Naive B cell (primary cell): ENCODE results near the gene F13A1. TPM values are rescaled to one million over a fixed set of nuclear protein-coding genes. Genes with fewer than 3 reads are reported as not detected.
A peak's percentile ranks its signal among the peaks of the same experiment; 100 is the strongest.

Source experiments
- ATAC-seq, 2 donors: fragments of 150-1000 bp; cut with Tn5 transposase; 2 replicates each; pipeline ENCODE4 v1.10.0; 2021; ENCODE audit warnings: low read depth in 2 of 2, mild to moderate bottlenecking in 2 of 2, moderate library complexity in 2 of 2
- DNase-seq: peaks from one replicate; pipeline ENCODE4 v3.0.0; 2022
- H3K27ac Mint-ChIP-seq, 6 donors: one replicate each; pipeline ENCODE4 v1.8.0; 2020 to 2022; ENCODE audit warnings: mild to moderate bottlenecking in 6 of 6, mixed read lengths in 6 of 6, moderate library complexity in 5 of 6, inconsistent platforms in 2 of 6
- H3K27me3 Mint-ChIP-seq, 3 donors: one replicate each; pipeline ENCODE4 v1.8.0; 2021 to 2022; ENCODE audit warnings: mixed read lengths in 3 of 3, mild to moderate bottlenecking in 1 of 3
- H3K36me3 Mint-ChIP-seq, 2 donors: one replicate each; pipeline ENCODE4 v1.8.0; 2020 to 2022; ENCODE audit warnings: mixed read lengths in 2 of 2, inconsistent platforms in 1 of 2, mild to moderate bottlenecking in 1 of 2
- H3K4me1 Mint-ChIP-seq, 3 donors: one replicate each; pipeline ENCODE4 v1.8.0; 2020 to 2022; ENCODE audit warnings: mixed read lengths in 3 of 3, inconsistent platforms in 1 of 3, mild to moderate bottlenecking in 1 of 3, moderate library complexity in 1 of 3
- H3K4me3 Mint-ChIP-seq, 8 donors: one replicate each; pipeline ENCODE4 v1.8.0; 2020 to 2022; ENCODE audit warnings: mild to moderate bottlenecking in 8 of 8, mixed read lengths in 8 of 8, moderate library complexity in 8 of 8, inconsistent platforms in 2 of 8
- H3K9me3 Mint-ChIP-seq, 7 donors: one replicate each; pipeline ENCODE4 v1.8.0; 2020 to 2022; ENCODE audit warnings: mixed read lengths in 7 of 7, mild to moderate bottlenecking in 5 of 7, inconsistent platforms in 2 of 7, moderate library complexity in 1 of 7
- polyA plus RNA-seq, 6 donors: library from polyadenylated mRNA; unstranded; fragments of 300-500 nt; fragmentation: Illumina TruSeq; gene quantifications; one replicate each; pipeline ENCODE4 v1.2.3, GENCODE V29; 2021; ENCODE audit warnings: low read depth in 6 of 6

The F13A1 gene
- polyA plus RNA-seq, 6 donors from 2014 or later, result 3.3 to 9.0 (median 6.6) TPM

- H3K9me3 Mint-ChIP-seq, result peaks cover 0 to 7% (median 4%) of the 10 kb centered on the region in 7 donors
- DNase-seq (no peak), ATAC-seq (no peak)
- H3K4me1 Mint-ChIP-seq, result no peaks in the 10 kb centered on the region
- H3K4me3 Mint-ChIP-seq, result no peak overlapping the region
- H3K27ac Mint-ChIP-seq, result no peak overlapping the region
- no peaks in the 10 kb centered on the region for H3K36me3 Mint-ChIP-seq
- peaks cover 35 to 52% (median 49%) of the 10 kb centered on the region in 3 donors for H3K27me3 Mint-ChIP-seq
Measured at GRCh38 chr6:6225885-6226529, 94.5 kb downstream of the F13A1 start.

GRCh38 chr6:6224933-6225486, 95.5 kb downstream of the F13A1 start:
- H3K9me3 Mint-ChIP-seq, result peaks cover 0 to 5% (median 0%) of the 10 kb centered on the region in 7 donors

GRCh38 chr6:6221787-6222535, 98.5 kb downstream of the F13A1 start:
- Mint-ChIP-seq H3K4me1 (no peaks in the 10 kb centered on the region), H3K4me3 (no peak overlapping the region), H3K9me3 (peaks cover 0 to 5% (median 0%) of the 10 kb centered on the region in 7 donors), H3K36me3 (no peaks in the 10 kb centered on the region), H3K27me3 (peaks cover 15 to 38% (median 35%) of the 10 kb centered on the region in 3 donors), H3K27ac (no peak overlapping the region)
- ATAC-seq (no peak), DNase-seq (no peak)

More at GRCh38 chr6:6224933-6225486, 95.5 kb downstream of the F13A1 start:
- no peak for ATAC-seq
- no peak overlapping the region for H3K27ac Mint-ChIP-seq
- no peak overlapping the region for H3K4me3 Mint-ChIP-seq
- no peaks in the 10 kb centered on the region for H3K36me3 Mint-ChIP-seq
- no peaks in the 10 kb centered on the region for H3K4me1 Mint-ChIP-seq
- no peak for DNase-seq
- peaks cover 31 to 46% (median 46%) of the 10 kb centered on the region in 3 donors for H3K27me3 Mint-ChIP-seq

- Mint-ChIP-seq H3K4me3 (no peak overlapping the region), H3K36me3 (no peaks in the 10 kb centered on the region), H3K27ac (no peak overlapping the region), H3K27me3 (peaks cover 9 to 27% (median 23%) of the 10 kb centered on the region in 3 donors), H3K4me1 (no peaks in the 10 kb centered on the region), H3K9me3 (peaks cover 0 to 3% (median 0%) of the 10 kb centered on the region in 7 donors)
- ATAC-seq (no peak), DNase-seq (no peak)
Measured at GRCh38 chr6:6220718-6221117, 99.7 kb downstream of the F13A1 start.

- no peak for ATAC-seq
- Mint-ChIP-seq H3K36me3 (no peaks in the 10 kb centered on the region), H3K27me3 (peaks cover 6 to 19% (median 13%) of the 10 kb centered on the region in 3 donors), H3K4me1 (no peaks in the 10 kb centered on the region), H3K27ac (peak overlapping the region in 2 of 6 donors; percentile 46 to 60), H3K9me3 (peaks cover 0 to 3% (median 0%) of the 10 kb centered on the region in 7 donors), H3K4me3 (no peak overlapping the region)
- DNase-seq, result no peak
Measured at GRCh38 chr6:6219716-6220115, 100.7 kb downstream of the F13A1 start.

GRCh38 chr6:6218759-6219085, 101.7 kb downstream of the F13A1 start:
- Mint-ChIP-seq H3K4me3 (no peak overlapping the region), H3K36me3 (no peaks in the 10 kb centered on the region), H3K27me3 (peaks cover 4 to 16% (median 8%) of the 10 kb centered on the region in 3 donors), H3K4me1 (no peaks in the 10 kb centered on the region), H3K27ac (no peak overlapping the region), H3K9me3 (peaks cover 0 to 3% (median 0%) of the 10 kb centered on the region in 7 donors)
- no peak for DNase-seq
- no peak for ATAC-seq

- no peak for ATAC-seq
- Mint-ChIP-seq H3K4me1 (no peaks in the 10 kb centered on the region), H3K9me3 (peaks cover 0 to 3% (median 0%) of the 10 kb centered on the region in 7 donors), H3K27ac (no peak overlapping the region), H3K36me3 (no peaks in the 10 kb centered on the region), H3K4me3 (no peak overlapping the region), H3K27me3 (peaks cover 4 to 14% (median 5%) of the 10 kb centered on the region in 3 donors)
- no peak for DNase-seq
Measured at GRCh38 chr6:6217855-6218758, 102.4 kb downstream of the F13A1 start.

- Mint-ChIP-seq H3K4me1 (no peaks in the 10 kb centered on the region), H3K9me3 (peaks cover 13 to 47% (median 28%) of the 10 kb centered on the region in 7 donors), H3K27me3 (peaks cover 5 to 15% (median 14%) of the 10 kb centered on the region in 3 donors), H3K27ac (no peak overlapping the region), H3K36me3 (peaks cover 4 to 21% of the 10 kb centered on the region in 2 donors), H3K4me3 (no peak overlapping the region)
- DNase-seq (no peak), ATAC-seq (no peak)
Measured at GRCh38 chr6:6210994-6211393, 109.5 kb downstream of the F13A1 start.

GRCh38 chr6:6202886-6203285, 117.6 kb downstream of the F13A1 start:
- DNase-seq (no peak), ATAC-seq (no peak)
- H3K4me3 Mint-ChIP-seq, result no peak overlapping the region
- no peak overlapping the region for H3K27ac Mint-ChIP-seq
- peaks cover 5 to 7% of the 10 kb centered on the region in 2 donors for H3K36me3 Mint-ChIP-seq
- H3K27me3 Mint-ChIP-seq, result peaks cover 23 to 59% (median 49%) of the 10 kb centered on the region in 3 donors
- no peaks in the 10 kb centered on the region for H3K4me1 Mint-ChIP-seq
- H3K9me3 Mint-ChIP-seq, result peaks cover 4 to 17% (median 12%) of the 10 kb centered on the region in 7 donors

GRCh38 chr6:6201200-6201599, 119.3 kb downstream of the F13A1 start:
- no peak overlapping the region for H3K27ac Mint-ChIP-seq
- H3K9me3 Mint-ChIP-seq, result peaks cover 0 to 5% (median under 1%) of the 10 kb centered on the region in 7 donors
- H3K36me3 Mint-ChIP-seq, result peaks cover 0 to 5% of the 10 kb centered on the region in 2 donors
- no peak overlapping the region for H3K4me3 Mint-ChIP-seq
- peaks cover 23 to 49% (median 44%) of the 10 kb centered on the region in 3 donors for H3K27me3 Mint-ChIP-seq
- ATAC-seq (no peak), DNase-seq (no peak)
- H3K4me1 Mint-ChIP-seq, result no peaks in the 10 kb centered on the region

GRCh38 chr6:6199678-6200077, 120.8 kb downstream of the F13A1 start:
- Mint-ChIP-seq H3K9me3 (peaks cover 0 to 2% (median 0%) of the 10 kb centered on the region in 7 donors), H3K4me1 (no peaks in the 10 kb centered on the region), H3K27ac (peak overlapping the region in 1 of 6 donors; percentile 61), H3K4me3 (no peak overlapping the region), H3K36me3 (peaks cover 0 to 5% of the 10 kb centered on the region in 2 donors), H3K27me3 (peaks cover 28 to 48% (median 45%) of the 10 kb centered on the region in 3 donors)
- DNase-seq (no peak), ATAC-seq (no peak)

- H3K4me3 Mint-ChIP-seq, result no peak overlapping the region
- H3K4me1 Mint-ChIP-seq, result no peaks in the 10 kb centered on the region
- H3K27me3 Mint-ChIP-seq, result peaks cover 34 to 52% (median 45%) of the 10 kb centered on the region in 3 donors
- no peak overlapping the region for H3K27ac Mint-ChIP-seq
- DNase-seq (no peak), ATAC-seq (no peak)
- H3K9me3 Mint-ChIP-seq, result peaks cover 0 to 2% (median 0%) of the 10 kb centered on the region in 7 donors
- peaks cover 0 to 5% of the 10 kb centered on the region in 2 donors for H3K36me3 Mint-ChIP-seq
Measured at GRCh38 chr6:6196762-6197161, 123.7 kb downstream of the F13A1 start.

- H3K27ac Mint-ChIP-seq, result no peak overlapping the region
- peaks cover 0 to 5% of the 10 kb centered on the region in 2 donors for H3K36me3 Mint-ChIP-seq
- DNase-seq, result no peak
- peaks cover 43 to 50% (median 49%) of the 10 kb centered on the region in 3 donors for H3K27me3 Mint-ChIP-seq
- H3K4me1 Mint-ChIP-seq, result no peaks in the 10 kb centered on the region
- H3K9me3 Mint-ChIP-seq, result peaks cover 0 to 4% (median 0%) of the 10 kb centered on the region in 7 donors
- no peak for ATAC-seq
- H3K4me3 Mint-ChIP-seq, result no peak overlapping the region
Measured at GRCh38 chr6:6195080-6195479, 125.4 kb downstream of the F13A1 start.
